CD4-positive, alpha-beta T cell (primary cell): ENCODE data around the gene FRY. TPM values are rescaled to one million over a fixed set of nuclear protein-coding genes. Genes with fewer than 3 reads are reported as not detected.
A peak's percentile ranks its signal among the peaks of the same experiment; 100 is the strongest.

ENCODE experiments used
- ATAC-seq: fragments of 200-7000 bp; cut with Tn5 transposase; one replicate; pipeline ENCODE4 v1.10.0; 2022; ENCODE audit warnings: mild to moderate bottlenecking; ENCODE audit not compliant: poor library complexity
- CTCF ChIA-PET: fragments of 350-600 bp; sonication (Branson Sonifier 250); formaldehyde crosslinking; loops from one replicate; lab custom pipeline; 2021; ENCODE audit warnings: antibody characterized with exemption, inconsistent platforms; lab: Charles Lee
- POLR2A ChIA-PET: fragments of 350-600 bp; sonication (Branson Sonifier 250); formaldehyde crosslinking; loops from one replicate; lab custom pipeline; 2021; ENCODE audit warnings: antibody characterized with exemption, inconsistent platforms; lab: Charles Lee
- DNase-seq, 14 experiments: peaks; one replicate each; pipeline ENCODE4 v3.0.0-alpha.2; 2013 to 2020; ENCODE audit warnings: mixed read lengths in 2 of 14
- H3K27ac ChIP-seq, 2 donors: one replicate each; pipeline versions ENCODE4 v1.5.1 to v1.7.0; 2013; ENCODE audit warnings: low read length in 2 of 2, low read depth in 1 of 2, mild to moderate bottlenecking in 1 of 2
- H3K27me3 ChIP-seq, 2 experiments: 1 replicate in 1 of 2; 2 replicates in 1 of 2; pipeline versions ENCODE4 v1.6.1 to v1.7.0; 2013; ENCODE audit warnings: low read length in 2 of 2, control low read depth in 1 of 2, mild to moderate bottlenecking in 1 of 2, moderate library complexity in 1 of 2; ENCODE audit not compliant: insufficient read depth in 2 of 2, control insufficient read depth in 1 of 2
- H3K36me3 ChIP-seq: one replicate; pipeline ENCODE4 v1.6.1; 2013; ENCODE audit warnings: low read length, control low read depth; ENCODE audit not compliant: insufficient read depth
- H3K4me1 ChIP-seq: one replicate; pipeline ENCODE4 v1.6.1; 2013; ENCODE audit warnings: low read length, control low read depth; ENCODE audit not compliant: insufficient read depth
- H3K4me3 ChIP-seq: one replicate; pipeline ENCODE4 v1.5.1; 2013; ENCODE audit warnings: mild to moderate bottlenecking, low read length, moderate library complexity
- H3K9me3 ChIP-seq, 2 experiments: 1 replicate in 1 of 2; 2 replicates in 1 of 2; pipeline versions ENCODE4 v1.6.1 to v1.7.0; 2013; ENCODE audit warnings: low read length in 2 of 2, mild to moderate bottlenecking in 2 of 2, control low read depth in 1 of 2, moderate library complexity in 1 of 2; ENCODE audit not compliant: control insufficient read depth in 1 of 2, insufficient read depth in 1 of 2
- H3K27ac Mint-ChIP-seq: one replicate; pipeline ENCODE4 v1.8.0; 2020; ENCODE audit warnings: mixed read lengths
- H3K27me3 Mint-ChIP-seq: one replicate; pipeline ENCODE4 v1.8.0; 2021; ENCODE audit warnings: mixed read lengths
- H3K36me3 Mint-ChIP-seq: one replicate; pipeline ENCODE4 v1.8.0; 2021; ENCODE audit warnings: low read depth, mixed read lengths
- H3K4me1 Mint-ChIP-seq: one replicate; pipeline ENCODE4 v1.8.0; 2021; ENCODE audit warnings: low read depth, mixed read lengths
- H3K4me3 Mint-ChIP-seq: one replicate; pipeline ENCODE4 v1.8.0; 2020; ENCODE audit warnings: mild to moderate bottlenecking, mixed read lengths
- H3K9me3 Mint-ChIP-seq: one replicate; pipeline ENCODE4 v1.8.0; 2020; ENCODE audit warnings: mixed read lengths
- CTCF ChIP-seq: fragments of 200-600 bp; IDR thresholded peaks from one replicate; pipeline ENCODE4 v1.8.0; 2022; ENCODE audit warnings: antibody characterized with exemption, mild to moderate bottlenecking
- intact Hi-C, 2 experiments: fragments of 100-400 bp; cut with DNase I in 1 of 2; cut with micrococcal nuclease in 1 of 2; formaldehyde crosslinking; loops; one replicate each; pipeline versions ENCODE4 v1.15.1 to v1.9.0; 2023 to 2025; cut with DNase I, micrococcal nuclease
- total RNA-seq, 174 experiments: library from RNA in 2 of 174; stranded (reverse) in 2 of 174; gene quantifications; one replicate each; pipeline ENCODE4 v1.2.3 and lab custom pipeline; 2021 to 2026

The FRY gene
- total RNA-seq, 2 experiments from 2014 or later = 13.7 to 18.4 TPM

GRCh38 chr13:32246468-32246867 lies 214.9 kb downstream of the FRY start:
- intact Hi-C loops = loop anchor here in 1 of 2 experiments (2.0 kb wide), 1 partner anchor 64 kb away; no protein-coding TSS in a partner anchor
- no peaks in the 10 kb centered on the region for H3K27me3 ChIP-seq
- H3K27me3 Mint-ChIP-seq = no peaks in the 10 kb centered on the region
- no peak overlapping the region for H3K27ac ChIP-seq
- DNase-seq = peak in 6 of 14 experiments; percentile 1 to 53 (median 24)
- H3K9me3 ChIP-seq = no peaks in the 10 kb centered on the region
- no peak overlapping the region for H3K4me3 Mint-ChIP-seq
- POLR2A ChIA-PET = no interaction called here
- H3K4me1 Mint-ChIP-seq = no peaks in the 10 kb centered on the region
- no peaks in the 10 kb centered on the region for H3K9me3 Mint-ChIP-seq
- peaks cover 28% of the 10 kb centered on the region for H3K36me3 Mint-ChIP-seq
- H3K4me3 ChIP-seq = no peak overlapping the region
- peak; percentile 42 for TF ChIP-seq CTCF
- CTCF ChIA-PET = no interaction called here
- H3K27ac Mint-ChIP-seq = no peak overlapping the region
- H3K36me3 ChIP-seq = peaks cover 21% of the 10 kb centered on the region
- peak; percentile 43 for ATAC-seq
- no peaks in the 10 kb centered on the region for H3K4me1 ChIP-seq

- Histone ChIP-seq H3K36me3 (peaks cover 21% of the 10 kb centered on the region), H3K27me3 (no peaks in the 10 kb centered on the region), H3K4me1 (no peaks in the 10 kb centered on the region), H3K4me3 (no peak overlapping the region), H3K27ac (no peak overlapping the region), H3K9me3 (no peaks in the 10 kb centered on the region)
- DNase-seq (no peak), ATAC-seq (no peak)
- no peak overlapping the region for H3K4me3 Mint-ChIP-seq
- H3K27ac Mint-ChIP-seq = no peak overlapping the region
- intact Hi-C loops = loop anchor here in 1 of 2 experiments (2.0 kb wide), 1 partner anchor 63 kb away; no protein-coding TSS in a partner anchor
- POLR2A ChIA-PET = no interaction called here
- no peak for TF ChIP-seq CTCF
- H3K9me3 Mint-ChIP-seq = no peaks in the 10 kb centered on the region
- H3K36me3 Mint-ChIP-seq = peaks cover 37% of the 10 kb centered on the region
- no peaks in the 10 kb centered on the region for H3K4me1 Mint-ChIP-seq
- H3K27me3 Mint-ChIP-seq = no peaks in the 10 kb centered on the region
- CTCF ChIA-PET = no interaction called here
Observed at GRCh38 chr13:32247887-32248286, 216.3 kb downstream of the FRY start.

- Histone ChIP-seq H3K27ac (no peak overlapping the region), H3K4me3 (no peak overlapping the region), H3K4me1 (no peaks in the 10 kb centered on the region), H3K27me3 (no peaks in the 10 kb centered on the region), H3K36me3 (peaks cover 19% of the 10 kb centered on the region), H3K9me3 (no peaks in the 10 kb centered on the region)
- intact Hi-C loops = no loop called here
- CTCF ChIA-PET = no interaction called here
- H3K27me3 Mint-ChIP-seq = no peaks in the 10 kb centered on the region
- H3K4me1 Mint-ChIP-seq = no peaks in the 10 kb centered on the region
- no peak overlapping the region for H3K27ac Mint-ChIP-seq
- H3K4me3 Mint-ChIP-seq = no peak overlapping the region
- no peak for TF ChIP-seq CTCF
- ATAC-seq = no peak
- DNase-seq = no peak
- H3K9me3 Mint-ChIP-seq = no peaks in the 10 kb centered on the region
- POLR2A ChIA-PET = no interaction called here
- peaks cover 38% of the 10 kb centered on the region for H3K36me3 Mint-ChIP-seq
Observed at GRCh38 chr13:32248801-32249200, 217.2 kb downstream of the FRY start.
